DOHH2 (cell line): ENCODE results near the gene CCR2.

Experiments
- CTCF ChIP-seq: fragments of 200-600 bp; sonication (generic); IDR thresholded peaks from one replicate; pipeline ENCODE4 v1.5.1; 2014; ENCODE audit warnings: antibody characterized with exemption, mild to moderate bottlenecking, low read depth, low read length; ENCODE audit not compliant: poor library complexity, severe bottlenecking
- EZH2phosphoT487 ChIP-seq: fragments of 200-600 bp; sonication (generic); IDR thresholded peaks from 2 replicates; pipeline ENCODE4 v1.6.1; 2017; ENCODE audit warnings: borderline replicate concordance, mild to moderate bottlenecking, antibody characterized with exemption, low read length, moderate library complexity, mixed read lengths

- TF ChIP-seq CTCF (no peak), EZH2phosphoT487 (no peak)
Observed at GRCh38 chr3:46371519-46372340, 17.8 kb downstream of the CCR2 start.
